H1 (cell line): ENCODE results near the gene CHD5. TPM values are rescaled to one million over a fixed set of nuclear protein-coding genes. Genes with fewer than 3 reads are reported as not detected.

Experiments used
- CEBPB ChIP-seq: IDR thresholded peaks from 2 replicates; pipeline ENCODE4 v1.6.1; 2012; ENCODE audit warnings: low read depth, low read length
- CREB1 ChIP-seq: IDR thresholded peaks from 2 replicates; pipeline ENCODE4 v1.6.1; 2012; ENCODE audit warnings: inconsistent platforms
- CTBP2 ChIP-seq: IDR thresholded peaks from 2 replicates; pipeline ENCODE4 v1.7.0; 2011; ENCODE audit warnings: borderline replicate concordance, mild to moderate bottlenecking, moderate library complexity, mixed read lengths, low read length; ENCODE audit not compliant: insufficient read depth, insufficient read length
- EP300 ChIP-seq, 2 experiments: IDR thresholded peaks; 1 replicate in 1 of 2; 2 replicates in 1 of 2; pipeline ENCODE4 v1.6.1; 2011 to 2012; ENCODE audit warnings: low read depth in 2 of 2, low read length in 2 of 2, mild to moderate bottlenecking in 2 of 2, borderline replicate concordance in 1 of 2, inconsistent platforms in 1 of 2, moderate library complexity in 1 of 2
- MAFK ChIP-seq: IDR thresholded peaks from 2 replicates; pipeline ENCODE4 v1.6.1; 2012; ENCODE audit warnings: low read depth, mild to moderate bottlenecking, improper control_type of control experiment, low read length
- MAX ChIP-seq: IDR thresholded peaks from 2 replicates; pipeline ENCODE4 v1.6.1; 2012; ENCODE audit warnings: inconsistent platforms
- POLR2AphosphoS5 ChIP-seq: IDR thresholded peaks from 2 replicates; pipeline ENCODE4 v1.6.1; 2011; ENCODE audit warnings: low read depth, low read length
- POU5F1 ChIP-seq: IDR thresholded peaks from 2 replicates; pipeline ENCODE4 v1.6.1; 2011; ENCODE audit warnings: low read depth, mild to moderate bottlenecking, low read length, moderate library complexity
- polyA plus RNA-seq, 7 experiments: library from polyadenylated mRNA; depleted of rRNA in 3 of 7; stranded (reverse) in 5 of 7; unstranded in 2 of 7; fragments of >200 nt in 5 of 7; fragments of 200-250 nt in 2 of 7; gene quantifications; 1 replicate in 5 of 7; 2 replicates in 1 of 7; 4 replicates in 1 of 7; pipeline versions ENCODE4 v1.2.1 to v1.2.3, GENCODE V29; 2011 to 2013; ENCODE audit warnings: missing spikeins in 2 of 7, mixed read lengths in 2 of 7
- total RNA-seq: library from RNA; stranded (reverse); fragmentation: NEBNext Ultra II Directional; extraction: Animal tissue kit (Norgen Biotek cat#: 25700); gene quantifications from 2 replicates; pipeline ENCODE4 v1.2.1, GENCODE V29; 2021

The CHD5 gene
- total and polyA plus RNA-seq, 2 of the 8 experiments (the other 6 are each of a cell fraction or from before 2014, with no cell fraction given) = 0.42 to 1.8 TPM

DNA sequence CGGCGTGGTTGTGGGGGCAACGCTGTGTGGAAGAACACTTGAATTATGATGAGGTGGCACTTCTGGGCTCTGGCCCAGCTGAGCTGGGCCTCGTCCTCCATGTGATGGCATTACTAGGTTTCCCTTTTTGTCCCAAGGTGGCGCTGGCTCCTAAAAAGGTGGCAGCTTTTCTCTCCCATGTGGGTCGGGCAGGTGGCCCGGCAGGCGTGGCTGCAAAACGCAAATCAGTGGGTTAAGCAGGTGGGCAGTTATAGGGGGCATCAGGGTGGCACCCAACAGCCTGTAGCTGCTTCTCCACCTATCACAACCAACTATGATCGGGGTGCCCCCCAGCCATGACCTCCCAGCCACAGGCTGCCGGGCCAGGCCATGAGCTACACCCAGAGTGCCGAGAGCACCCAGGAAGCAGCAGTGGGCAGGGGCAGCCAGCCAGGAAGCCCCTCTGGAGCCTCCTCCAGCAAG lies 74.9 kb downstream of the CHD5 start (continued):
- TF ChIP-seq MAX (no peak), POLR2AphosphoS5 (no peak), POU5F1 (no peak), CEBPB (no peak), CTBP2 (no peak), EP300 (IDR thresholded peaks at IDR 0.05; ENCODE audit: borderline replicate concordance in 1 of 2, low read depth in 2 of 2, low read length in 2 of 2) (no peak), CREB1 (no peak), MAFK (peak; percentile 43; the same call in 1 of the 2 replicates)
